HEK293 (cell line): Measurements from ENCODE around the gene MAP3K20.

Experiments
- CTCF ChIA-PET: fragments of 350-600 bp; formaldehyde crosslinking; extraction: SDS; loops from one replicate; lab custom pipeline; 2021; ENCODE audit warnings: antibody characterized with exemption; lab: Yijun Ruan, JAX
- POLR2A ChIA-PET: fragments of 300-600 bp; formaldehyde crosslinking; extraction: SDS; loops from one replicate; lab custom pipeline; 2020; ENCODE audit warnings: antibody characterized with exemption, inconsistent platforms; lab: Yijun Ruan, JAX
- H3K27ac ChIP-seq: fragments of 200-500 bp; sonication (Bioruptor generic); 2 replicates; pipeline ENCODE4 v1.5.1; 2014; ENCODE audit warnings: low read depth, low read length, control low read depth, inconsistent platforms; ENCODE audit errors: extremely low read depth
- H3K36me3 ChIP-seq, 2 experiments: fragments of 200-500 bp in 1 of 2; sonication (Bioruptor generic) in 1 of 2; 1 replicate in 1 of 2; 2 replicates in 1 of 2; pipeline ENCODE4 v1.5.1; 2014 to 2017; ENCODE audit warnings: inconsistent platforms in 2 of 2, low read length in 2 of 2; ENCODE audit not compliant: control insufficient read depth in 2 of 2, insufficient read depth in 1 of 2
- H3K4me1 ChIP-seq: fragments of 200-500 bp; sonication (Bioruptor generic); 2 replicates; pipeline ENCODE4 v1.5.1; 2014; ENCODE audit warnings: mild to moderate bottlenecking, low read length, inconsistent platforms; ENCODE audit not compliant: control insufficient read depth, insufficient read depth
- H3K4me3 ChIP-seq: 2 replicates; pipeline ENCODE4 v1.5.1; 2011; ENCODE audit warnings: low read depth, mild to moderate bottlenecking, control low read depth, low read length, moderate library complexity
- H3K9me3 ChIP-seq: fragments of 200-500 bp; sonication (Bioruptor generic); 2 replicates; pipeline ENCODE4 v1.5.1; 2014; ENCODE audit warnings: low read depth, low read length, inconsistent platforms; ENCODE audit not compliant: control insufficient read depth, insufficient read depth
- AEBP2 ChIP-seq: fragments of 450-650 bp; formaldehyde crosslinking; IDR thresholded peaks from 2 replicates; pipeline ENCODE4 v1.5.1; 2016; ENCODE audit warnings: missing biosample characterization, missing genetic modification characterization, borderline replicate concordance
- BCL11B ChIP-seq: fragments of 450-650 bp; formaldehyde crosslinking; IDR thresholded peaks from 2 replicates; pipeline ENCODE4 v1.5.1; 2016; ENCODE audit warnings: low read depth, missing biosample characterization, missing genetic modification characterization
- ELK4 ChIP-seq: IDR thresholded peaks from 2 replicates; pipeline ENCODE4 v1.6.1; 2011; ENCODE audit warnings: mild to moderate bottlenecking, low read depth, low read length, borderline replicate concordance
- FEZF1 ChIP-seq: fragments of 450-650 bp; formaldehyde crosslinking; IDR thresholded peaks from 2 replicates; pipeline ENCODE4 v1.5.1; 2016; ENCODE audit warnings: missing biosample characterization, missing genetic modification characterization
- GLIS2 ChIP-seq: fragments of 450-650 bp; formaldehyde crosslinking; IDR thresholded peaks from 2 replicates; pipeline ENCODE4 v1.5.1; 2016; ENCODE audit warnings: missing biosample characterization, missing genetic modification characterization
- PRDM6 ChIP-seq: fragments of 450-650 bp; formaldehyde crosslinking; IDR thresholded peaks from 2 replicates; pipeline ENCODE4 v1.5.1; 2017; ENCODE audit warnings: missing biosample characterization, missing genetic modification characterization
- RBAK ChIP-seq: fragments of 450-650 bp; formaldehyde crosslinking; IDR thresholded peaks from 2 replicates; pipeline ENCODE4 v1.5.1; 2016; ENCODE audit warnings: missing biosample characterization, missing genetic modification characterization
- SALL2 ChIP-seq: fragments of 450-650 bp; formaldehyde crosslinking; IDR thresholded peaks from 2 replicates; pipeline ENCODE4 v1.5.0; 2017; ENCODE audit warnings: missing biosample characterization, mild to moderate bottlenecking, missing genetic modification characterization, borderline replicate concordance
- TSHZ1 ChIP-seq: fragments of 450-650 bp; formaldehyde crosslinking; IDR thresholded peaks from 2 replicates; pipeline ENCODE4 v1.5.1; 2016; ENCODE audit warnings: missing biosample characterization, missing genetic modification characterization, borderline replicate concordance
- ZNF174 ChIP-seq: fragments of 450-650 bp; formaldehyde crosslinking; IDR thresholded peaks from 2 replicates; pipeline ENCODE4 v1.5.0; 2017; ENCODE audit warnings: missing biosample characterization, mild to moderate bottlenecking, missing genetic modification characterization
- ZNF211 ChIP-seq: fragments of 450-650 bp; formaldehyde crosslinking; IDR thresholded peaks from 2 replicates; pipeline ENCODE4 v1.5.1; 2016; ENCODE audit warnings: low read depth, missing biosample characterization, missing genetic modification characterization
- ZNF214 ChIP-seq: fragments of 450-650 bp; formaldehyde crosslinking; IDR thresholded peaks from 2 replicates; pipeline ENCODE4 v1.5.1; 2017; ENCODE audit warnings: missing biosample characterization, mild to moderate bottlenecking, missing genetic modification characterization, borderline replicate concordance
- ZNF221 ChIP-seq: fragments of 450-650 bp; formaldehyde crosslinking; IDR thresholded peaks from 2 replicates; pipeline ENCODE4 v1.5.1; 2017; ENCODE audit warnings: missing biosample characterization, missing genetic modification characterization, borderline replicate concordance
- ZNF23 ChIP-seq: fragments of 450-650 bp; formaldehyde crosslinking; IDR thresholded peaks from 2 replicates; pipeline ENCODE4 v1.5.1; 2016; ENCODE audit warnings: missing biosample characterization, missing genetic modification characterization, borderline replicate concordance
- ZNF26 ChIP-seq: fragments of 450-650 bp; formaldehyde crosslinking; IDR thresholded peaks from 2 replicates; pipeline ENCODE4 v1.5.1; 2016; ENCODE audit warnings: missing biosample characterization, missing genetic modification characterization
- ZNF280D ChIP-seq: fragments of 450-650 bp; formaldehyde crosslinking; IDR thresholded peaks from 2 replicates; pipeline ENCODE4 v1.5.1; 2016; ENCODE audit warnings: missing biosample characterization, missing genetic modification characterization
- ZNF596 ChIP-seq: fragments of 450-650 bp; IDR thresholded peaks from 2 replicates; pipeline ENCODE4 v1.5.0; 2018; ENCODE audit warnings: missing biosample characterization, mild to moderate bottlenecking, missing genetic modification characterization, moderate library complexity
- ZNF624 ChIP-seq: fragments of 450-650 bp; formaldehyde crosslinking; IDR thresholded peaks from 2 replicates; pipeline ENCODE4 v1.5.1; 2017; ENCODE audit warnings: missing biosample characterization, missing genetic modification characterization
- ZNF677 ChIP-seq: fragments of 450-650 bp; IDR thresholded peaks from 2 replicates; pipeline ENCODE4 v1.5.0; 2018; ENCODE audit warnings: missing biosample characterization, mild to moderate bottlenecking, missing genetic modification characterization, moderate library complexity
- ZNF768 ChIP-seq: fragments of 450-650 bp; formaldehyde crosslinking; IDR thresholded peaks from 2 replicates; pipeline ENCODE4 v1.5.1; 2018; ENCODE audit warnings: missing biosample characterization, mild to moderate bottlenecking, missing genetic modification characterization
- ZSCAN30 ChIP-seq: fragments of 450-650 bp; IDR thresholded peaks from 2 replicates; pipeline ENCODE4 v1.5.1; 2018; ENCODE audit warnings: missing biosample characterization, mild to moderate bottlenecking, missing genetic modification characterization, moderate library complexity

Gene MAP3K20

GRCh38 chr2:173238831-173239230, 163.2 kb downstream of the MAP3K20 start:
- POLR2A ChIA-PET: no interaction called here
- no peaks in the 10 kb centered on the region for H3K9me3 ChIP-seq
- CTCF ChIA-PET: no interaction called here

GRCh38 chr2:173239644-173240043, 164.0 kb downstream of the MAP3K20 start:
- CTCF ChIA-PET: no interaction called here
- H3K27ac ChIP-seq: no peak overlapping the region
- no peak overlapping the region for H3K4me3 ChIP-seq
- POLR2A ChIA-PET: no interaction called here
- H3K9me3 ChIP-seq: no peaks in the 10 kb centered on the region
- H3K4me1 ChIP-seq: no peaks in the 10 kb centered on the region
- peaks cover 0 to 12% of the 10 kb centered on the region in 2 experiments; a peak in 1 of 3 replicates for H3K36me3 ChIP-seq
- TF ChIP-seq ZNF768 (no peak), ZNF214 (tag by site-specific recombination) (no peak), ZNF596 (tag by site-specific recombination) (no peak), ELK4 (no peak), GLIS2 (tag by site-specific recombination) (no peak), ZNF221 (tag by site-specific recombination) (no peak), PRDM6 (tag by site-specific recombination) (no peak), SALL2 (tag by site-specific recombination) (no peak), BCL11B (tag by site-specific recombination) (no peak), ZNF26 (tag by site-specific recombination) (no peak), ZNF211 (tag by site-specific recombination) (no peak), ZSCAN30 (no peak), AEBP2 (tag by site-specific recombination) (no peak), TSHZ1 (tag by site-specific recombination) (no peak), RBAK (no peak), ZNF174 (tag by site-specific recombination) (no peak)

More at GRCh38 chr2:173238831-173239230, 163.2 kb downstream of the MAP3K20 start:
- no peak overlapping the region for H3K4me3 ChIP-seq
- no peak overlapping the region for H3K27ac ChIP-seq
- TF ChIP-seq ZNF624 (tag by site-specific recombination) (no peak), FEZF1 (tag by site-specific recombination) (no peak), ZNF677 (tag by site-specific recombination) (no peak), ZNF23 (tag by site-specific recombination) (no peak), ZNF280D (no peak)
- TF ChIP-seq, all 188 proteins: peak for 0
- Histone ChIP-seq H3K36me3 (peaks cover 0 to 16% of the 10 kb centered on the region in 2 experiments; a peak in 1 of 3 replicates), H3K4me1 (no peaks in the 10 kb centered on the region)
